Trophoblast cell (in vitro differentiated cells and primary cell): ENCODE data around the gene PXK.

Source experiments
- DNase-seq, 2 donors: peaks; one replicate each; pipeline ENCODE4 v3.0.0-alpha.2; 2016
- H2AFZ ChIP-seq: 2 replicates; pipeline ENCODE4 v1.6.1; 2013; ENCODE audit warnings: low read length, moderate library complexity, mild to moderate bottlenecking; ENCODE audit not compliant: insufficient read depth, poor library complexity
- H2AK5ac ChIP-seq: 2 replicates; pipeline ENCODE4 v1.6.1; 2013; ENCODE audit warnings: mild to moderate bottlenecking, low read length
- H2BK120ac ChIP-seq: 2 replicates; pipeline ENCODE4 v1.6.1; 2013; ENCODE audit warnings: low read length, mild to moderate bottlenecking, moderate library complexity; ENCODE audit not compliant: insufficient read depth, poor library complexity
- H2BK12ac ChIP-seq: 2 replicates; pipeline ENCODE4 v1.6.1; 2013; ENCODE audit warnings: mild to moderate bottlenecking, low read length, moderate library complexity
- H2BK5ac ChIP-seq: 2 replicates; pipeline ENCODE4 v1.6.1; 2013; ENCODE audit warnings: low read length, low read depth, moderate library complexity, mild to moderate bottlenecking; ENCODE audit not compliant: poor library complexity
- H3K14ac ChIP-seq: 2 replicates; pipeline ENCODE4 v1.6.1; 2013; ENCODE audit warnings: mild to moderate bottlenecking, low read length
- H3K18ac ChIP-seq: 2 replicates; pipeline ENCODE4 v1.6.1; 2013; ENCODE audit warnings: mild to moderate bottlenecking, low read length
- H3K23ac ChIP-seq: 2 replicates; pipeline ENCODE4 v1.6.1; 2013; ENCODE audit warnings: low read length
- H3K27ac ChIP-seq: 2 replicates; pipeline ENCODE4 v1.5.1; 2013; ENCODE audit warnings: low read depth, mild to moderate bottlenecking, inconsistent platforms, low read length, moderate library complexity
- H3K27me3 ChIP-seq: 2 replicates; pipeline ENCODE4 v1.6.1; 2013; ENCODE audit warnings: inconsistent platforms, mild to moderate bottlenecking, low read length, moderate library complexity; ENCODE audit not compliant: insufficient read depth
- H3K36me3 ChIP-seq, 2 experiments: 1 replicate in 1 of 2; 2 replicates in 1 of 2; pipeline ENCODE4 v1.6.1; 2013; ENCODE audit warnings: low read length in 2 of 2, mild to moderate bottlenecking in 2 of 2, moderate library complexity in 1 of 2; ENCODE audit not compliant: insufficient read depth in 2 of 2, control insufficient read depth in 1 of 2
- H3K4ac ChIP-seq: 2 replicates; pipeline ENCODE4 v1.6.1; 2013; ENCODE audit warnings: low read depth, mild to moderate bottlenecking, low read length, moderate library complexity
- H3K4me1 ChIP-seq, 2 experiments: 1 replicate in 1 of 2; 2 replicates in 1 of 2; pipeline ENCODE4 v1.6.1; 2013; ENCODE audit warnings: low read length in 2 of 2, mild to moderate bottlenecking in 2 of 2, moderate library complexity in 1 of 2; ENCODE audit not compliant: insufficient read depth in 2 of 2, control insufficient read depth in 1 of 2
- H3K4me2 ChIP-seq: 2 replicates; pipeline ENCODE4 v1.6.1; 2013; ENCODE audit warnings: inconsistent platforms, mild to moderate bottlenecking, low read length, moderate library complexity
- H3K4me3 ChIP-seq: 2 replicates; pipeline ENCODE4 v1.5.1; 2013; ENCODE audit warnings: mild to moderate bottlenecking, low read depth, low read length, inconsistent platforms
- H3K79me1 ChIP-seq: one replicate; pipeline ENCODE4 v1.6.1; 2013; ENCODE audit warnings: low read length
- H3K79me2 ChIP-seq: 2 replicates; pipeline ENCODE4 v1.6.1; 2013; ENCODE audit warnings: low read length, mild to moderate bottlenecking; ENCODE audit not compliant: control insufficient read depth, insufficient read depth, poor library complexity
- H3K9ac ChIP-seq: 2 replicates; pipeline ENCODE4 v1.6.1; 2013; ENCODE audit warnings: mild to moderate bottlenecking, low read length
- H3K9me3 ChIP-seq: 2 replicates; pipeline ENCODE4 v1.6.1; 2013; ENCODE audit warnings: low read depth, mild to moderate bottlenecking, control low read depth, inconsistent platforms, low read length; ENCODE audit not compliant: insufficient read depth
- H4K12ac ChIP-seq: 2 replicates; pipeline ENCODE4 v1.6.1; 2013; ENCODE audit warnings: low read depth, mild to moderate bottlenecking, low read length, moderate library complexity
- H4K8ac ChIP-seq: 2 replicates; pipeline ENCODE4 v1.6.1; 2013; ENCODE audit warnings: low read depth, mild to moderate bottlenecking, low read length, moderate library complexity
- H4K91ac ChIP-seq: one replicate; pipeline ENCODE4 v1.6.1; 2013; ENCODE audit warnings: low read depth, mild to moderate bottlenecking, low read length, moderate library complexity
- WGBS: extraction: QIAGEN DNeasy Blood & Tissue Kit; methylation state at CpG from one replicate; pipeline ENCODE4 v1.1.7; 2013; ENCODE audit warnings: missing lambda C conversion rate; ENCODE audit not compliant: insufficient read length, insufficient coverage; ENCODE audit errors: extremely low coverage; 5-methylcytosine and 5-hydroxymethylcytosine counted together

The PXK gene

GRCh38 chr3:58323529-58324390 is 8.9 kb upstream of the PXK start:
- H4K8ac ChIP-seq, result no peak overlapping the region
- no peak overlapping the region for H3K4me2 ChIP-seq
- no peak overlapping the region for H3K23ac ChIP-seq
- H3K4me3 ChIP-seq, result no peak overlapping the region
- no peak overlapping the region for H3K14ac ChIP-seq
- H3K9ac ChIP-seq, result no peak overlapping the region
- no peak overlapping the region for H2AFZ ChIP-seq
- H2AK5ac ChIP-seq, result no peak overlapping the region
- no peaks in the 10 kb centered on the region for H3K9me3 ChIP-seq
- H3K36me3 ChIP-seq, result peaks cover 0 to 3% of the 10 kb centered on the region in 2 experiments
- H2BK12ac ChIP-seq, result no peak overlapping the region
- H3K18ac ChIP-seq, result no peak overlapping the region
- H2BK5ac ChIP-seq, result no peak overlapping the region
- WGBS, result no CpG with 5 or more reads among the region's 3 CpGs
- no peaks in the 10 kb centered on the region for H3K27me3 ChIP-seq
- no peaks in the 10 kb centered on the region for H3K79me1 ChIP-seq
- no peak overlapping the region for H2BK120ac ChIP-seq
- no peak overlapping the region for H4K91ac ChIP-seq
- H4K12ac ChIP-seq, result no peak overlapping the region
- no peaks in the 10 kb centered on the region for H3K4me1 ChIP-seq
- no peaks in the 10 kb centered on the region for H3K79me2 ChIP-seq
- no peak overlapping the region for H3K4ac ChIP-seq
- no peak overlapping the region for H3K27ac ChIP-seq
- no peak for DNase-seq

DNA sequence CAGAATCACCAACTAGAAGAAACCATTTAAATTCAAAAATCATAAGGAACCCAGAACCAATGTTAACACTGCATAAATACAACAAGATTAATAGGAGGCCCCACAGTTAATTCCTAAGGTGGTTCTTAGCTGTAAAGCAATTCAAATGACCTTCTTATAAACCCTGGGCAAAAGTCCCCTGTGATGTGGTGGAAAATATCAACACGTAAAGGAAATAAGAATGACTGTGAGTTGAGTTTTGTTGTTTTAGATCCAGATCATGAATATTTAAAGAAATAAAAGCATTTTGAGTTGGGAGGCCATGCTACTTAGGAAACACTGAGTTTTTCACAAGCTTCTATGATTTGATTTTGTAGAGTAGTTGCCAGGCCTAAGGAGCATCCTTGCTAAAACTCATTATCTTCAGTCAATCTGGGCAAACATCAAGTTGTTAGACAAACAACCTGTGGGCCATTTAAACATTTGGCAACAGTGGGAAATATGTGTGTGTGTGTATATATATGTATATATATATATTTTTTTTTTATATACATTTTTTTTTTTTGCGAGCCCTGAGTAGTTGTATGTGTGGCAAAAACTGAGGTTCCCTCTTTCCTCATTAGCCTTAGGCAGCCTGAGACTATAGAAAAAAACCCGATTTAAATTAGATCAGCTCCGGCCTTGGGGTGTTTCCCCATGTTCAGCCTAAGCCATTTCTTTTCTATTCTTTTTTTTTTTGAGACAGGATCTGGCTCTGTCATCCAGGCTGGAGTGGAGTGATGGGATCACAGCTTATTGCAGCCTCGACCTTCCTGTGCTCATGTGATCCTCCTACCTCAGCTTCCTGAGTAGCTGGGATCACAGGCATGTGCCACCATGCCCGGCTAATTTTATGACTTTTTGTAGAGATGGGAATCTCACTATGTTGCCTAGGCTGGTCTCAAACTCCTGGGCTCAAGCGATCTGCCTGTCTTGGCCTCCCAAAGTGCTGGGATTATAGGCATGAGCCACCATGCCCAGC is 8.0 kb upstream of the PXK start:
- Histone ChIP-seq H2BK120ac (no peak overlapping the region), H4K91ac (no peak overlapping the region)

DNA sequence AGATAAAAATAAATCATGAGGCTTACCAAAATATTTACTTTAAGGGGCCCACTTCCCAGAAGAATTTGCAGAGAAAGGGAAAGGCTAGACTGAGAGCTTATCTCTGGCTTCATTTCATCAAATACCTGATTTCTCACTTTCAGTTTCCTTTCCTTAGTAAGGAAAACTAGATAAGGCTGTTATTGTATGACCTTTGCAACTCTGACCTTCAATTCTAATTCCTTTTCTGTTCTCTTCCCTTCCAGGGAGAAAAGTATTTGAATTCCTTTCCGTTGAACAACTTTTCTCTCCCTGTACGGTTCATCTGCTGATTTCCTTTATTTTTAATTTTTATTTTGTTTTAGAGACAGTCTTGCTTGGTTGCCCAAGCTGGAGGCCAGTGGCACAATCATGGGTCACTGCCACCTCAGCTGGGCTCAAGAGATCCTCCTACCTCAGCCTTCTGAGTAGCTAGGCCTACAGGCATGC is 7.1 kb upstream of the PXK start:
- H3K27ac ChIP-seq, result no peak overlapping the region
- no peak overlapping the region for H3K4me3 ChIP-seq
- peak in 1 of 2 donors; percentile 41 for DNase-seq
- no peaks in the 10 kb centered on the region for H3K4me1 ChIP-seq
- no peak overlapping the region for H3K23ac ChIP-seq
- no peak overlapping the region for H3K14ac ChIP-seq
- H3K9me3 ChIP-seq, result no peaks in the 10 kb centered on the region
- no peak overlapping the region for H2AFZ ChIP-seq
- H2AK5ac ChIP-seq, result no peak overlapping the region
- H3K79me2 ChIP-seq, result no peaks in the 10 kb centered on the region
- no peaks in the 10 kb centered on the region for H3K79me1 ChIP-seq
- H4K12ac ChIP-seq, result no peak overlapping the region
- H3K18ac ChIP-seq, result no peak overlapping the region
- H4K91ac ChIP-seq, result no peak overlapping the region
- H3K9ac ChIP-seq, result no peak overlapping the region
- no CpG with 5 or more reads among the region's 2 CpGs for WGBS
- H2BK120ac ChIP-seq, result no peak overlapping the region
- H2BK12ac ChIP-seq, result no peak overlapping the region
- no peak overlapping the region for H3K4ac ChIP-seq
- H2BK5ac ChIP-seq, result no peak overlapping the region
- no peak overlapping the region for H4K8ac ChIP-seq
- no peak overlapping the region for H3K4me2 ChIP-seq
- no peaks in the 10 kb centered on the region for H3K27me3 ChIP-seq
- no peaks in the 10 kb centered on the region for H3K36me3 ChIP-seq

More for the DNA sequence above, 8.0 kb upstream of the PXK start:
- no peak overlapping the region for H2BK5ac ChIP-seq
- H2AFZ ChIP-seq, result no peak overlapping the region
- no peak overlapping the region for H2BK12ac ChIP-seq
- DNase-seq, result no peak
- no peak overlapping the region for H4K8ac ChIP-seq
- no peak overlapping the region for H3K14ac ChIP-seq
- H3K79me2 ChIP-seq, result no peaks in the 10 kb centered on the region
- WGBS, result no CpG with 5 or more reads among the region's 7 CpGs
- H3K79me1 ChIP-seq, result no peaks in the 10 kb centered on the region
- H2AK5ac ChIP-seq, result no peak overlapping the region
- no peaks in the 10 kb centered on the region for H3K9me3 ChIP-seq
- no peak overlapping the region for H3K18ac ChIP-seq
- H3K9ac ChIP-seq, result no peak overlapping the region
- no peak overlapping the region for H3K4me2 ChIP-seq
- no peaks in the 10 kb centered on the region for H3K4me1 ChIP-seq
- no peak overlapping the region for H3K27ac ChIP-seq
- no peak overlapping the region for H3K23ac ChIP-seq
- H3K36me3 ChIP-seq, result no peaks in the 10 kb centered on the region
- no peak overlapping the region for H4K12ac ChIP-seq
- no peaks in the 10 kb centered on the region for H3K27me3 ChIP-seq
- H3K4ac ChIP-seq, result no peak overlapping the region
- no peak overlapping the region for H3K4me3 ChIP-seq

GRCh38 chr3:58326267-58326900 is 6.3 kb upstream of the PXK start:
- Histone ChIP-seq H3K36me3 (no peaks in the 10 kb centered on the region), H4K8ac (no peak overlapping the region), H3K27ac (no peak overlapping the region), H3K79me2 (no peaks in the 10 kb centered on the region), H3K9me3 (no peaks in the 10 kb centered on the region), H3K4ac (no peak overlapping the region), H3K23ac (no peak overlapping the region), H3K79me1 (no peaks in the 10 kb centered on the region), H3K27me3 (no peaks in the 10 kb centered on the region), H3K18ac (no peak overlapping the region), H3K4me1 (no peaks in the 10 kb centered on the region), H3K4me2 (no peak overlapping the region), H4K12ac (no peak overlapping the region), H3K4me3 (no peak overlapping the region), H2AFZ (no peak overlapping the region), H2BK12ac (no peak overlapping the region), H2BK5ac (no peak overlapping the region), H2AK5ac (no peak overlapping the region), H3K9ac (no peak overlapping the region), H4K91ac (no peak overlapping the region), H2BK120ac (no peak overlapping the region), H3K14ac (no peak overlapping the region)
- WGBS, result no CpG with 5 or more reads among the region's 8 CpGs
- DNase-seq, result peak; percentile 22 to 28
